ENCODE measurements around the gene SLC40A1. TPM values are rescaled to one million over a fixed set of nuclear protein-coding genes. Genes with fewer than 3 reads are reported as not detected.

SLC40A1 gene
- total and polyA plus RNA-seq, 2 of the 13 experiments (the other 11 are each of a cell fraction or from before 2014, with no cell fraction given): 10.6 to 24.9 TPM

DNA sequence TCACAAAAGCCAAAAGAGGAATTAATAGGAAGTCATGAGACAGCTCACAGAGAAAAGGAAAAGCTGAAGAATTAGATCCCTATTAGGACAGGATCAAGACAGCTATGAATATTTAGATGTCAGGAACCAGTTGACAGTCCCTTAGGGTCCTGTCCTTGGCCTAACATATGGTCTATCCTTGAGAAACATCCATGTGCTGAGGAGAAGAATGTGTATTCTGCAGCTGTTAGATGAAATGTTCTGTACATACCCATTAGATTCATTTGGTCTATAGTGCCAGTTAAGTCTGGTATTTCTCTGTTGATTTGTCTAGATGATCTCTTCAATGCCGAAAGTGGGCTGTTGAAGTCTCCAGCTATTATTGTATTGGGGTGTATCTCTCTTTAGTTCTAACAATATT lies 37.6 kb upstream of the SLC40A1 start:
- H2AFZ ChIP-seq (ENCODE audit: low read length): no peak overlapping the region
- H3K27ac ChIP-seq (ENCODE audit: extremely low read length, insufficient read depth, low read length): no peak overlapping the region
- no TSS peak for BruUV-seq (replicated peaks)
- in situ Hi-C loops (cut with HindIII; ENCODE audit: extremely low pct_ligation_motif_present, low pct_unique_long_range_greater_than_20kb): no loop called here
- H3K27me3 ChIP-seq (ENCODE audit: control insufficient read depth in 1 of 2, insufficient read depth in 2 of 2, low read length in 2 of 2): no peaks in the 10 kb centered on the region
- H3K36me3 ChIP-seq (replicated peaks in 1 of 2; ENCODE audit: control insufficient read depth in 1 of 2, insufficient read depth in 2 of 2, low read length in 2 of 2): no peaks in the 10 kb centered on the region
- ChIA-PET POLR2A (interaction anchor here (1.2 kb wide), 1 partner anchor 38 kb away, joined by 4 read pairs; the partner anchor contains the start of gene SLC40A1), CTCF (ENCODE audit: low intra/inter-chr PET ratio, low total read pairs) (no interaction called here)
- H3K79me2 ChIP-seq (ENCODE audit: insufficient read depth, low read length): no peaks in the 10 kb centered on the region
- H3K4me2 ChIP-seq (ENCODE audit: low read depth, low read length): no peak overlapping the region
- H3K9ac ChIP-seq (ENCODE audit: insufficient read depth, low read depth, low read length): no peak overlapping the region
- ATAC-seq (no peak), FAIRE-seq (no peak), DNase-seq (ENCODE audit: low spot score) (no peak)
- no peaks in the 10 kb centered on the region for H4K20me1 ChIP-seq (ENCODE audit: insufficient read depth, low read length)
- peaks cover 15% of the 10 kb centered on the region for H3K4me1 ChIP-seq (ENCODE audit: insufficient read depth, low read length)
- WGBS (ENCODE audit: low lambda C conversion rate): 0% methylated on average over 1 of the region's 1 CpG
- no peak overlapping the region for H3K4me3 ChIP-seq (replicated peaks in 1 of 3; ENCODE audit: insufficient read depth in 1 of 3, low read depth in 2 of 3, low read length in 3 of 3)
- intact Hi-C loops (cut with micrococcal nuclease; ENCODE audit: unreplicated experiment): no loop called here
- TF ChIP-seq MTA1 (CRISPR knock-in tag; IDR thresholded peaks at IDR 0.05; ENCODE audit: borderline replicate concordance) (no peak), ZKSCAN1 (IDR thresholded peaks at IDR 0.05; ENCODE audit: low read length) (no peak), MIER3 (CRISPR knock-in tag; IDR thresholded peaks at IDR 0.05; ENCODE audit: borderline replicate concordance) (no peak), CTCF (CRISPR knock-in tag; IDR thresholded peaks at IDR 0.05) (no peak), RBM22 (optimal IDR thresholded peaks at IDR 0.05; ENCODE audit: low read length) (no peak), ZMAT3 (CRISPR knock-in tag; conservative IDR thresholded peaks at IDR 0.05) (no peak), ZBTB10 (CRISPR knock-in tag; IDR thresholded peaks at IDR 0.05; ENCODE audit: borderline replicate concordance) (no peak), ZZZ3 (CRISPR knock-in tag; IDR thresholded peaks at IDR 0.05; ENCODE audit: borderline replicate concordance) (no peak), FLYWCH1 (CRISPR knock-in tag; IDR thresholded peaks at IDR 0.05) (no peak), NR1H2 (CRISPR knock-in tag; IDR thresholded peaks at IDR 0.05; ENCODE audit: borderline replicate concordance, low read depth) (no peak)
- TF ChIP-seq, protein P1, sequence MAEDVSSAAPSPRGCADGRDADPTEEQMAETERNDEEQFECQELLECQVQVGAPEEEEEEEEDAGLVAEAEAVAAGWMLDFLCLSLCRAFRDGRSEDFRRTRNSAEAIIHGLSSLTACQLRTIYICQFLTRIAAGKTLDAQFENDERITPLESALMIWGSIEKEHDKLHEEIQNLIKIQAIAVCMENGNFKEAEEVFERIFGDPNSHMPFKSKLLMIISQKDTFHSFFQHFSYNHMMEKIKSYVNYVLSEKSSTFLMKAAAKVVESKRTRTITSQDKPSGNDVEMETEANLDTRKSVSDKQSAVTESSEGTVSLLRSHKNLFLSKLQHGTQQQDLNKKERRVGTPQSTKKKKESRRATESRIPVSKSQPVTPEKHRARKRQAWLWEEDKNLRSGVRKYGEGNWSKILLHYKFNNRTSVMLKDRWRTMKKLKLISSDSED (CRISPR knock-in tag; IDR thresholded peaks at IDR 0.05): no peak
- H3K9me3 ChIP-seq (ENCODE audit: low read length): no peaks in the 10 kb centered on the region
